ENCODE measurements around the gene EVA1A. TPM values are rescaled to one million over a fixed set of nuclear protein-coding genes. Genes with fewer than 3 reads are reported as not detected.

The EVA1A gene
- total and polyA plus RNA-seq, 2 of the 8 experiments (the other 6 are each of a cell fraction or from before 2014, with no cell fraction given): 2.4 to 4.3 TPM

- H3K27me3 ChIP-seq (replicated peaks in 1 of 4; ENCODE audit: control insufficient read depth in 3 of 4, extremely low read depth in 1 of 4, insufficient read depth in 3 of 4, low read length in 3 of 4): no peaks in the 10 kb centered on the region
- no peak overlapping the region for H2AFZ ChIP-seq (ENCODE audit: low read length)
- no peak overlapping the region for H4K91ac ChIP-seq (replicated peaks; ENCODE audit: insufficient read length, low read length)
- no peak overlapping the region for H2BK5ac ChIP-seq (ENCODE audit: low read depth, low read length)
- DNase-seq (ENCODE audit: low read depth in 1 of 2, low spot score in 2 of 2) (no peak), FAIRE-seq (no peak)
- H3K4me1 ChIP-seq (replicated peaks in 1 of 4; ENCODE audit: control insufficient read depth in 3 of 4, insufficient read depth in 4 of 4, low read length in 3 of 4): no peaks in the 10 kb centered on the region
- H2AK5ac ChIP-seq (ENCODE audit: low read depth, low read length): no peak overlapping the region
- 93% methylated on average over 6 of the region's 6 CpGs; no CpG with 5 or more reads in 1 of the 2 experiments for WGBS, 2 experiments (ENCODE audit: extremely low coverage in 1 of 2, insufficient coverage in 1 of 2, insufficient read length in 1 of 2, insufficient replicate concordance in 2 of 2, low coverage in 1 of 2, low lambda C conversion rate in 2 of 2, missing lambda C conversion rate in 1 of 2)
- no peak overlapping the region for H3K56ac ChIP-seq (replicated peaks; ENCODE audit: insufficient read length, low read depth, low read length)
- no peak overlapping the region for H2BK20ac ChIP-seq (ENCODE audit: low read length)
- no peak overlapping the region for H4K8ac ChIP-seq (ENCODE audit: extremely low read depth, insufficient read depth, low read length)
- no peak overlapping the region for H3K14ac ChIP-seq (ENCODE audit: insufficient read length)
- H3K79me2 ChIP-seq (ENCODE audit: control insufficient read depth in 1 of 2, insufficient read depth in 2 of 2, low read length in 2 of 2): no peaks in the 10 kb centered on the region
- no peak overlapping the region for H2BK15ac ChIP-seq (ENCODE audit: low read length)
- no peak overlapping the region for H2BK12ac ChIP-seq (ENCODE audit: low read depth, low read length)
- no peak overlapping the region for H3K4ac ChIP-seq (replicated peaks; ENCODE audit: insufficient read length, low read depth, low read length)
- ChIA-PET POLR2A (ENCODE audit: partially characterized antibody) (no interaction called here), CTCF (ENCODE audit: partially characterized antibody) (interaction anchor here (1.7 kb wide), 1 partner anchor 111 kb away, joined by 7 read pairs; no protein-coding TSS in a partner anchor)
- no peak overlapping the region for H3K4me2 ChIP-seq (ENCODE audit: insufficient read depth in 1 of 2, low read depth in 2 of 2, low read length in 2 of 2)
- H3K18ac ChIP-seq (ENCODE audit: extremely low read depth, low read length): no peak overlapping the region
- H4K5ac ChIP-seq (ENCODE audit: insufficient read length, low read depth, low read length): no peak overlapping the region
- no peaks in the 10 kb centered on the region for H3K36me3 ChIP-seq (ENCODE audit: control insufficient read depth in 2 of 4, insufficient read depth in 4 of 4, low read length in 3 of 4)
- no peak overlapping the region for H2BK120ac ChIP-seq (replicated peaks; ENCODE audit: low read depth, low read length)
- no peaks in the 10 kb centered on the region; the same call in 1 of the 2 replicates for H3K23me2 ChIP-seq (ENCODE audit: low read depth, low read length)
- H3K9ac ChIP-seq (replicated peaks in 1 of 4; ENCODE audit: extremely low read depth in 1 of 4, low read depth in 3 of 4, low read length in 3 of 4): no peak overlapping the region
- no peaks in the 10 kb centered on the region for H4K20me1 ChIP-seq (replicated peaks in 1 of 2; ENCODE audit: control insufficient read depth in 1 of 2, insufficient read depth in 2 of 2, low read length in 2 of 2)
- H3K23ac ChIP-seq (ENCODE audit: insufficient read length): no peak overlapping the region
- no peak overlapping the region for H3K4me3 ChIP-seq (ENCODE audit: extremely low read depth in 1 of 4, insufficient read depth in 2 of 4, low read depth in 3 of 4, low read length in 4 of 4)
- no peaks in the 10 kb centered on the region for H3K79me1 ChIP-seq (ENCODE audit: low read depth, low read length)
- H3K27ac ChIP-seq (ENCODE audit: low read depth, low read length): no peak overlapping the region
- peaks cover 4 to 6% of the 10 kb centered on the region in 2 experiments for H3K9me3 ChIP-seq (ENCODE audit: insufficient read depth in 2 of 2, low read depth in 1 of 2, low read length in 1 of 2)
- no peak for TF ChIP-seq TCF12 (IDR thresholded peaks at IDR 0.05; ENCODE audit: low read depth, low read length)
- no peak for TF ChIP-seq SP1 (IDR thresholded peaks at IDR 0.05; ENCODE audit: low read depth, low read length)
- TF ChIP-seq SP2 (IDR thresholded peaks at IDR 0.05; ENCODE audit: low read length): no peak
- TF ChIP-seq SRF (IDR thresholded peaks at IDR 0.05; ENCODE audit: low read depth, low read length): no peak
- no peak for TF ChIP-seq TAF7 (optimal IDR thresholded peaks at IDR 0.05; ENCODE audit: borderline replicate concordance, low read depth, low read length)
- TF ChIP-seq KDM1A (IDR thresholded peaks at IDR 0.05; ENCODE audit: borderline replicate concordance, low read length): no peak
- no peak for TF ChIP-seq YY1 (IDR thresholded peaks at IDR 0.05; ENCODE audit: low read depth, low read length)
- TF ChIP-seq POU5F1 (IDR thresholded peaks at IDR 0.05; ENCODE audit: low read depth, low read length): no peak
- no peak for TF ChIP-seq FOSL1 (IDR thresholded peaks at IDR 0.05; ENCODE audit: insufficient read depth, low read depth, low read length)
- no peak for TF ChIP-seq MAX (IDR thresholded peaks at IDR 0.05)
- TF ChIP-seq RAD21 (IDR thresholded peaks at IDR 0.05 in 1 of 2, conservative IDR thresholded peaks at IDR 0.05 in 1 of 2; ENCODE audit: low read depth in 2 of 2, low read length in 2 of 2): no peak
- TF ChIP-seq KDM4A (IDR thresholded peaks at IDR 0.05; ENCODE audit: low read depth, low read length, severe bottlenecking): no peak
- TF ChIP-seq BACH1 (IDR thresholded peaks at IDR 0.05; ENCODE audit: low read length): no peak
- TF ChIP-seq TEAD4 (IDR thresholded peaks at IDR 0.05; ENCODE audit: low read depth, low read length): no peak
Observed at GRCh38 chr2:75517547-75518230, 43.0 kb downstream of the EVA1A start.

Data from H1 (cell line).